Body of pancreas (tissue), 4 donors: Measurements from ENCODE around the gene TMEM86B. TPM values are rescaled to one million over a fixed set of nuclear protein-coding genes. Genes with fewer than 3 reads are reported as not detected.

Source experiments
- ATAC-seq: fragments of 150-250 bp; one replicate; pipeline ENCODE4 v1.9.1; 2016
- DNase-seq, 4 donors: peaks; one replicate each; pipeline ENCODE4 v3.0.0-alpha.2; 2019
- H3K27ac ChIP-seq, 4 donors: fragments of 200-600 bp; sonication (generic); 1 replicate in 3 of 4; 2 replicates in 1 of 4; pipeline versions ENCODE4 v1.5.1 to v1.6.1; 2016 to 2019; ENCODE audit warnings: mild to moderate bottlenecking in 1 of 4, mixed read lengths in 1 of 4, moderate library complexity in 1 of 4
- H3K27me3 ChIP-seq, 2 donors: fragments of 200-600 bp; sonication (generic); one replicate each; pipeline ENCODE4 v1.6.0; 2016; ENCODE audit warnings: mild to moderate bottlenecking in 1 of 2
- H3K36me3 ChIP-seq, 2 donors: fragments of 200-600 bp; sonication (generic); replicated peaks in 1 of 2; 2 replicates each; pipeline ENCODE4 v1.5.1; 2016; ENCODE audit warnings: low read depth in 2 of 2; ENCODE audit not compliant: insufficient read depth in 1 of 2
- H3K4me1 ChIP-seq: fragments of 200-600 bp; sonication (generic); one replicate; pipeline ENCODE4 v1.6.0; 2016
- H3K4me3 ChIP-seq, 2 donors: fragments of 200-600 bp; sonication (generic); 1 replicate in 1 of 2; 2 replicates in 1 of 2; pipeline ENCODE4 v1.5.1; 2016 to 2019
- H3K9me3 ChIP-seq, 3 donors: fragments of 200-600 bp; sonication (generic); 1 replicate in 2 of 3; 2 replicates in 1 of 3; pipeline ENCODE4 v1.5.1; 2016
- POLR2A ChIP-seq, 3 donors: fragments of 450-650 bp; IDR thresholded peaks; one replicate each; pipeline ENCODE4 v1.6.1; 2016; ENCODE audit warnings: antibody characterized with exemption in 3 of 3, mild to moderate bottlenecking in 2 of 3
- WGBS, 2 donors: methylation state at CpG; one replicate each; pipeline ENCODE4 v1.1.5; 2017; 5-methylcytosine and 5-hydroxymethylcytosine counted together
- intact Hi-C: fragments of 100-400 bp; cut with DNase I; formaldehyde crosslinking; loops from one replicate; pipeline ENCODE4 v1.15.1; 2023
- total RNA-seq, 2 donors: library from RNA; depleted of rRNA; stranded (reverse); fragments of >200 nt; gene quantifications; one replicate each; pipeline ENCODE4 v1.1.0, GENCODE V29; 2016
- TF ChIP-seq, protein P1 (sequence below), 7 experiments: fragments of 450-650 bp in 4 of 7; fragments of 200-600 bp in 3 of 7; sonication (generic) in 3 of 7; IDR thresholded peaks; one replicate each; pipeline ENCODE4 v1.5.1; 2016 to 2019; ENCODE audit warnings: antibody characterized with exemption in 7 of 7

Gene TMEM86B
- total RNA-seq, 2 donors from 2014 or later: 1.6 to 3.0 TPM

DNA sequence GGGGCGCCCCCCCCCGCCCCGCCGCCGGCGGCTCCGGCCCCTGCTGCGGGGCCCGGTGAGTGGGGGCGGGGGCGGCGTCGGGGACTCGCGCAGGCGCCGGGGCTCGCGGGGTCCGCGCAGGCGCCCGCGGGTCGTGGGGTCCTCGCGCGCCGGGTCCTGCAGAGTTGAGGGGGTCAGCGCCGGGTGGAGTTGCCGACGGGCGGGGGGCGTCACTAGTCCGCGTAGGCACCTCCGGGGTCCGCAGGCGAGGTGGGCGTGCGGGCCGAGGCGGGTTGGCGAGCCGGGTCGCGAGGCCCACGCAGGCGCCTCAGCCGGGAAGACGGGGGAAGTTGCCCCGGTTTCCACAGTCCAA lies 29.9 kb upstream of the TMEM86B start:
- no peaks in the 10 kb centered on the region for H3K27me3 ChIP-seq
- intact Hi-C loops: no loop called here
- DNase-seq: peak in 1 of 4 donors; percentile 25

DNA sequence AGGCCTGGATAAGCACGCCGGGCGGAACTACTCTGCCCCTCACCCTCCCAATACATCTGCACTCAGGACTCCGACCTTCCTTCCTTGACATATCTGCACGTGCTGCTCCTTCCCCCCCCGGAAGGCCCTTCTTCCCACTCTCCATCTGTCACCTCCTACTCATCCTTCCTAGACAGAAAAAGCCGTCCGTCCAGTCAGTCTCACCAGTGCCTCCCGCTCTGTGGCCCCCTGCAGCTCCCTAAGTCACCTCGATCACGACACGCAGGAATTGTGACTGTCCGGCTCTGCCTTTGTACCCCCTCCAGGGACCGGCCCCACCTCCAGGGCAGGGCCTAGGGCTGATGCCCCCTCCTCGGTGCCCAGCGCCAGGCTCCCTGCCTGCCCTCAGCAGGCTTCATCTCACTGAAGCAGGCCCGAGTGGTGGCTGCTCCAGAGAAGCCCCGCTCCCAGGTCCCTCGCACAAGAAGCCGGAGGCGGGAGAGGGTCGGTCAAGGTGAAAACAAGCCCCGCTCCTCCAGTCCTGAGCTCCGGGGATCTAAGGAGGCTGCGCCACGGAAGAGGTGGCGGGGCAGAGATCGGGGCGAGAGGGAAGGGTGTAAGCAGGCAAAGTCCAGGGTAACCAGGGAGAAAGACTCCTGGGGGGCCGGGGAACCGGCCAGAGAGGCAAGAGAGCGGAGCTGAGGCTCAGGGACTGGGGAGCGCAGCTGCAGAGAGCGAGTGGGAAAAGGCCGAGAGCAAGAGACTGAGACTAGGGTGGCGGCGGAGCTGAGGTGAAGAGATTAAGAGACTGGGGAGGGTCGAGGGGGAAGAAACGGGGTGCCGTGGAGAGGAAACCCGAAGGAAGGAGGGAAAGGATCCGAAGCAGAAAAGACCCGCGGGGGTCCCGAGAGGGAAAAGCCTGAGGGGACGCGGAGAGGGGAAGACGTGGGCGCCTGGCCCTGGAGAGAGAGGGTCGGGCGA lies 29.2 kb upstream of the TMEM86B start:
- ATAC-seq (no peak), DNase-seq (peak in 1 of 4 donors; percentile 23)
- Histone ChIP-seq H3K27me3 (no peaks in the 10 kb centered on the region), H3K27ac (peak overlapping the region in 3 of 4 donors; percentile 17 to 92 (median 86)), H3K4me3 (peak overlapping the region; percentile 42 to 62), H3K4me1 (peaks cover 44% of the 10 kb centered on the region), H3K36me3 (no peaks in the 10 kb centered on the region), H3K9me3 (no peaks in the 10 kb centered on the region)
- 1 to 2% methylated on average over 35 to 51 of the region's 51 CpGs for WGBS, 2 donors
- TF ChIP-seq, protein P1, sequence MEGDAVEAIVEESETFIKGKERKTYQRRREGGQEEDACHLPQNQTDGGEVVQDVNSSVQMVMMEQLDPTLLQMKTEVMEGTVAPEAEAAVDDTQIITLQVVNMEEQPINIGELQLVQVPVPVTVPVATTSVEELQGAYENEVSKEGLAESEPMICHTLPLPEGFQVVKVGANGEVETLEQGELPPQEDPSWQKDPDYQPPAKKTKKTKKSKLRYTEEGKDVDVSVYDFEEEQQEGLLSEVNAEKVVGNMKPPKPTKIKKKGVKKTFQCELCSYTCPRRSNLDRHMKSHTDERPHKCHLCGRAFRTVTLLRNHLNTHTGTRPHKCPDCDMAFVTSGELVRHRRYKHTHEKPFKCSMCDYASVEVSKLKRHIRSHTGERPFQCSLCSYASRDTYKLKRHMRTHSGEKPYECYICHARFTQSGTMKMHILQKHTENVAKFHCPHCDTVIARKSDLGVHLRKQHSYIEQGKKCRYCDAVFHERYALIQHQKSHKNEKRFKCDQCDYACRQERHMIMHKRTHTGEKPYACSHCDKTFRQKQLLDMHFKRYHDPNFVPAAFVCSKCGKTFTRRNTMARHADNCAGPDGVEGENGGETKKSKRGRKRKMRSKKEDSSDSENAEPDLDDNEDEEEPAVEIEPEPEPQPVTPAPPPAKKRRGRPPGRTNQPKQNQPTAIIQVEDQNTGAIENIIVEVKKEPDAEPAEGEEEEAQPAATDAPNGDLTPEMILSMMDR (IDR thresholded peaks at IDR 0.05): no peak
- TF ChIP-seq POLR2A (IDR thresholded peaks at IDR 0.05): no peak
- intact Hi-C loops: no loop called here

More for the DNA sequence above, 29.9 kb upstream of the TMEM86B start:
- H3K9me3 ChIP-seq: no peaks in the 10 kb centered on the region
- H3K4me3 ChIP-seq: peak overlapping the region; percentile 65 to 68
- ATAC-seq: peak; percentile 4
- TF ChIP-seq, protein P1 (IDR thresholded peaks at IDR 0.05): no peak
- no peak for TF ChIP-seq POLR2A (IDR thresholded peaks at IDR 0.05)
- 1% methylated on average over 32 of the region's 53 CpGs; no CpG with 5 or more reads in 1 of the 2 donors for WGBS, 2 donors
- peaks cover 44% of the 10 kb centered on the region for H3K4me1 ChIP-seq
- H3K36me3 ChIP-seq: no peaks in the 10 kb centered on the region
- peak overlapping the region; percentile 62 to 92 (median 81) for H3K27ac ChIP-seq

- peaks cover 44% of the 10 kb centered on the region for H3K4me1 ChIP-seq
- H3K27me3 ChIP-seq: no peaks in the 10 kb centered on the region
- DNase-seq (no peak), ATAC-seq (no peak)
- intact Hi-C loops: no loop called here
- no peaks in the 10 kb centered on the region for H3K9me3 ChIP-seq
- TF ChIP-seq, protein P1 (IDR thresholded peaks at IDR 0.05): no peak
- no peak for TF ChIP-seq POLR2A (IDR thresholded peaks at IDR 0.05)
- WGBS, 2 donors: 25 to 26% methylated on average over 22 of the region's 22 CpGs
- peak overlapping the region in 1 of 2 donors; percentile 42 for H3K4me3 ChIP-seq
- H3K27ac ChIP-seq: no peak overlapping the region
- H3K36me3 ChIP-seq: no peaks in the 10 kb centered on the region
Observed at GRCh38 chr19:55256562-55257460, 28.2 kb upstream of the TMEM86B start.

GRCh38 chr19:55255618-55256423 lies 27.3 kb upstream of the TMEM86B start:
- no peaks in the 10 kb centered on the region for H3K36me3 ChIP-seq
- WGBS, 2 donors: 49 to 66% methylated on average over 15 to 17 of the region's 17 CpGs
- no peak for DNase-seq
- no peaks in the 10 kb centered on the region for H3K27me3 ChIP-seq
- H3K27ac ChIP-seq: no peak overlapping the region
- TF ChIP-seq, protein P1 (IDR thresholded peaks at IDR 0.05): no peak
- H3K4me1 ChIP-seq: peaks cover 44% of the 10 kb centered on the region
- no peak for ATAC-seq
- intact Hi-C loops: no loop called here
- no peak overlapping the region for H3K4me3 ChIP-seq
- no peaks in the 10 kb centered on the region for H3K9me3 ChIP-seq
